PC-9 (cell line): ENCODE measurements around the gene GPER1. TPM values are rescaled to one million over a fixed set of nuclear protein-coding genes. Genes with fewer than 3 reads are reported as not detected.

Experiments
- BruUV-seq: library from RNA; stranded (reverse); fragments of 400-500 nt; replicated peaks from 2 replicates; lab custom pipeline; 2021; lab: Mats Ljungman, UMichigan
- CTCF ChIA-PET: fragments of 300-600 bp; sonication (Branson Sonifier 250); formaldehyde crosslinking; loops from one replicate; lab custom pipeline; 2022; ENCODE audit warnings: antibody characterized with exemption; lab: Charles Lee
- POLR2A ChIA-PET: fragments of 300-600 bp; sonication (Branson Sonifier 250); formaldehyde crosslinking; loops from one replicate; lab custom pipeline; 2022; ENCODE audit warnings: antibody characterized with exemption; ENCODE audit not compliant: unreplicated experiment; lab: Charles Lee
- DNase-seq, 2 experiments: peaks; one replicate each; pipeline versions ENCODE4 v3.0.0 to v3.0.0-alpha.2; 2015 to 2022; ENCODE audit warnings: mixed read lengths in 1 of 2
- H2AFZ ChIP-seq: fragments of 200-600 bp; sonication (generic); 2 replicates; pipeline ENCODE4 v1.8.1; 2017; ENCODE audit warnings: antibody characterized with exemption
- H3F3A ChIP-seq: fragments of 200-600 bp; sonication (generic); 2 replicates; pipeline ENCODE4 v1.8.1; 2017; ENCODE audit warnings: antibody characterized with exemption, mild to moderate bottlenecking, low read depth; ENCODE audit not compliant: insufficient read depth
- H3K27ac ChIP-seq: fragments of 200-600 bp; sonication (generic); 2 replicates; pipeline ENCODE4 v1.6.1; 2016; ENCODE audit warnings: mixed run types
- H3K27me3 ChIP-seq: fragments of 200-600 bp; sonication (generic); 2 replicates; pipeline ENCODE4 v1.6.1; 2016; ENCODE audit warnings: low read depth, mixed run types; ENCODE audit not compliant: insufficient read depth
- H3K36me3 ChIP-seq: fragments of 200-600 bp; sonication (generic); 2 replicates; pipeline ENCODE4 v1.6.1; 2016; ENCODE audit warnings: low read depth, mixed run types
- H3K4me1 ChIP-seq: fragments of 200-600 bp; sonication (generic); replicated peaks from 2 replicates; pipeline ENCODE4 v1.6.1; 2016; ENCODE audit warnings: mixed run types; ENCODE audit not compliant: insufficient read depth
- H3K4me2 ChIP-seq: fragments of 200-600 bp; sonication (generic); 2 replicates; pipeline ENCODE4 v1.6.1; 2017; ENCODE audit warnings: mixed run types
- H3K4me3 ChIP-seq: fragments of 200-600 bp; sonication (generic); 2 replicates; pipeline ENCODE4 v1.6.1; 2016; ENCODE audit warnings: mixed run types
- H3K79me2 ChIP-seq: fragments of 200-600 bp; sonication (generic); 2 replicates; pipeline ENCODE4 v1.6.1; 2017; ENCODE audit warnings: low read depth, mixed run types
- H3K9me2 ChIP-seq: fragments of 200-600 bp; sonication (generic); 2 replicates; pipeline ENCODE4 v1.8.1; 2017; ENCODE audit warnings: mild to moderate bottlenecking; ENCODE audit not compliant: insufficient read depth
- H3K9me3 ChIP-seq: fragments of 200-600 bp; sonication (generic); 2 replicates; pipeline ENCODE4 v1.8.1; 2016; ENCODE audit warnings: low read depth; ENCODE audit not compliant: insufficient read depth
- H4K20me1 ChIP-seq: fragments of 200-600 bp; sonication (generic); 2 replicates; pipeline ENCODE4 v1.8.1; 2017; ENCODE audit not compliant: insufficient read depth
- EZH2 ChIP-seq: fragments of 200-600 bp; sonication (generic); IDR thresholded peaks from 2 replicates; pipeline ENCODE4 v1.8.0; 2017; ENCODE audit warnings: antibody characterized with exemption, low read depth
- intact Hi-C: fragments of 100-400 bp; cut with micrococcal nuclease; formaldehyde crosslinking; loops from one replicate; pipeline ENCODE4 v1.10.0; 2022; ENCODE audit not compliant: unreplicated experiment
- total RNA-seq: library from RNA; stranded (reverse); gene quantifications from 2 replicates; pipeline ENCODE4 v1.2.3, GENCODE V29; 2021
- TF ChIP-seq, protein P1 (sequence below): fragments of 200-600 bp; sonication (generic); conservative IDR thresholded peaks from 2 replicates; pipeline ENCODE4 v1.6.1; 2017; ENCODE audit warnings: mixed run types, antibody characterized with exemption, mild to moderate bottlenecking, moderate library complexity

The GPER1 gene
- total RNA-seq, 1 experiment from 2014 or later = 0.37 TPM

DNA sequence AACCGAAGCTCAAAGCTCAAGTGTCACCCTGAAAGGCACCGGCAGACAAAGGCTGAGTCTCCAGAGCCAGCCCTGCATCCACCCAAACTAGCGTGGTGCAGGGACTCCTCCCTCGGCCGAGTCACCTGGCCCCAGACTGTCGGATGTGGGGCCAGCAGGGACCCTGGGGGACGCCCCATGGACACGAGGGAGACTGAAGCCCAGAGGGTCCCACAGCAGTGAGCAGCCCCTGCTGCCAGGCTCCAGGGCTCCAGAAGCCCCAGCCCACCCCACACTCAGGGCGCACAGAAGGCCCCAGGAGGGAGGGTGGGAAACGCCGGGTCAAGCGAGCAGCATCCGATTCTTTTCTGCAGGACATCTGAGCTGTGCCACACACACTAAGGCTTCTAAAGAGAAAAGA is 23.3 kb upstream of the GPER1 start:
- no peak overlapping the region for H2AFZ ChIP-seq
- H3K9me3 ChIP-seq = no peaks in the 10 kb centered on the region
- CTCF ChIA-PET = interaction anchor here (2.3 kb wide), 1 partner anchor 71 kb away, joined by 25 read pairs; no protein-coding TSS in a partner anchor
- no peaks in the 10 kb centered on the region for H3K9me2 ChIP-seq
- intact Hi-C loops = no loop called here
- H3K27ac ChIP-seq = no peak overlapping the region
- no peaks in the 10 kb centered on the region for H3K4me1 ChIP-seq
- H3K36me3 ChIP-seq = no peaks in the 10 kb centered on the region
- H4K20me1 ChIP-seq = peaks cover 20% of the 10 kb centered on the region
- H3K4me3 ChIP-seq = no peak overlapping the region
- POLR2A ChIA-PET = no interaction called here
- H3K79me2 ChIP-seq = no peaks in the 10 kb centered on the region
- no peak for DNase-seq
- no peaks in the 10 kb centered on the region for H3K27me3 ChIP-seq
- H3K4me2 ChIP-seq = no peak overlapping the region
- no peak for TF ChIP-seq EZH2
- TF ChIP-seq, protein P1, sequence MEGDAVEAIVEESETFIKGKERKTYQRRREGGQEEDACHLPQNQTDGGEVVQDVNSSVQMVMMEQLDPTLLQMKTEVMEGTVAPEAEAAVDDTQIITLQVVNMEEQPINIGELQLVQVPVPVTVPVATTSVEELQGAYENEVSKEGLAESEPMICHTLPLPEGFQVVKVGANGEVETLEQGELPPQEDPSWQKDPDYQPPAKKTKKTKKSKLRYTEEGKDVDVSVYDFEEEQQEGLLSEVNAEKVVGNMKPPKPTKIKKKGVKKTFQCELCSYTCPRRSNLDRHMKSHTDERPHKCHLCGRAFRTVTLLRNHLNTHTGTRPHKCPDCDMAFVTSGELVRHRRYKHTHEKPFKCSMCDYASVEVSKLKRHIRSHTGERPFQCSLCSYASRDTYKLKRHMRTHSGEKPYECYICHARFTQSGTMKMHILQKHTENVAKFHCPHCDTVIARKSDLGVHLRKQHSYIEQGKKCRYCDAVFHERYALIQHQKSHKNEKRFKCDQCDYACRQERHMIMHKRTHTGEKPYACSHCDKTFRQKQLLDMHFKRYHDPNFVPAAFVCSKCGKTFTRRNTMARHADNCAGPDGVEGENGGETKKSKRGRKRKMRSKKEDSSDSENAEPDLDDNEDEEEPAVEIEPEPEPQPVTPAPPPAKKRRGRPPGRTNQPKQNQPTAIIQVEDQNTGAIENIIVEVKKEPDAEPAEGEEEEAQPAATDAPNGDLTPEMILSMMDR = no peak
- no TSS peak for BruUV-seq
- H3F3A ChIP-seq = no peaks in the 10 kb centered on the region

DNA sequence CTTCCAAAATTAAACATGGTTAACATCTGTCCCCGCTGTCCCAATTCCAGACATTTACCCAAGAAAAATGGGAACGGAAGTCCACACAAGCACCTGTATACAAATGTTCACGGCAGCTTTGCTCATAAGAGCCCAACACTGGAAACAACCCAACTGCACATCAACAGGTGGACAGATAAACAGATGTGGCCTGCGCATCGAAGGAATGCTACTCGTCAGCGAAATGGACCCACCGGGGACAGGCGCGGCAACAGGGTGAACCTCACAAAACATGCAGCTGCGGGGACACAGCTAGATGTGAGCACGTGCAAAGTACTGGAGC is 22.7 kb upstream of the GPER1 start:
- H3F3A ChIP-seq = no peaks in the 10 kb centered on the region
- H3K9me3 ChIP-seq = no peaks in the 10 kb centered on the region
- no TSS peak for BruUV-seq
- peaks cover 20% of the 10 kb centered on the region for H4K20me1 ChIP-seq
- DNase-seq = no peak
- intact Hi-C loops = loop anchor here (1.0 kb wide), 2 partner anchors 72 to 111 kb away; no protein-coding TSS in a partner anchor
- TF ChIP-seq, protein P1 = no peak
- no peak for TF ChIP-seq EZH2
- ChIA-PET POLR2A (interaction anchor here (0.5 to 1.3 kb wide), 2 partner anchors 72 to 580 kb away, joined by 4 to 5 read pairs; no protein-coding TSS in a partner anchor), CTCF (interaction anchor here (0.6 to 2.3 kb wide), 7 partner anchors 20 to 233 kb away, joined by 3 to 25 read pairs (median 4); partner anchors contain the start of gene SUN1)
- H2AFZ ChIP-seq = no peak overlapping the region
- H3K4me1 ChIP-seq = no peaks in the 10 kb centered on the region
- no peaks in the 10 kb centered on the region for H3K9me2 ChIP-seq
- H3K79me2 ChIP-seq = no peaks in the 10 kb centered on the region
- H3K4me3 ChIP-seq = no peak overlapping the region
- H3K36me3 ChIP-seq = no peaks in the 10 kb centered on the region
- no peaks in the 10 kb centered on the region for H3K27me3 ChIP-seq
- no peak overlapping the region for H3K27ac ChIP-seq
- H3K4me2 ChIP-seq = no peak overlapping the region

DNA sequence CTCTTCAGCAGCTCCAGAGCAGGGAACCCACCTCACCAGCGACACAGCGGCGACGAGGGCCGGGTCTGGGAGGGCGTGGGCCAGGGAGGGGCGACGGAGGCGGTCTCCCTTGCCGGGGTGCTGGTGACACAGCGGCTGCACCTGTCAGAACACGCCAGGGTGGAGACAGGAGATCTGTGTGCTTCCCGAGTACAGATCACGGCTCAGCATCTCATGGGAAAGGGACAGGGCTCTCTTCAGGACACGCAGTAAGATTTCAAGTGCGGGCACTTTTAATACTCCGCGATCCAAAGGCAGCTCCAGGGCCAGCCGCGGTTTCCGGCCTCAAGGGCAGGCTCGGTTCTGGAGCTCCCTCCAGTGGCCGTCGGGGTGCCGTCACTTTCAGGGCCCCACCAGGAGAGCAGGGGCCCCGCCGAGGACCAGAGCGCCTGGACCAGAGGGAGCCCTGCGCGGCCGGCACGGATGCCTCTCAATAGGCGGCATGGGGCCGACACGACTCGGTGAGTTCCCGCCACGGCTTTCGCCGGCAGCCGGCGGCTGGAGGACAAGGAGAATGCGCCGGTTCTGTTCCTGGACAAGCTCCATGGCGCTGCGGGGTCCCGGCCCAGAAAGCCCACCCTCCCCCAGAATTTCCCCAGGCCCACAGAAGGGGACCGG is 22.2 kb upstream of the GPER1 start:
- BruUV-seq = no TSS peak
- H3K9me2 ChIP-seq = no peaks in the 10 kb centered on the region
- ChIA-PET CTCF (interaction anchor here (0.5 to 2.3 kb wide), 8 partner anchors 21 to 234 kb away, joined by 3 to 25 read pairs (median 4); partner anchors contain the start of gene SUN1), POLR2A (interaction anchor here (1.3 kb wide), 1 partner anchor 73 kb away, joined by 4 read pairs; no protein-coding TSS in a partner anchor)
- H2AFZ ChIP-seq = no peak overlapping the region
- intact Hi-C loops = loop anchor here (1.0 kb wide), 2 partner anchors 72 to 111 kb away; no protein-coding TSS in a partner anchor
- no peaks in the 10 kb centered on the region for H3K9me3 ChIP-seq
- no peak overlapping the region for H3K27ac ChIP-seq
- H3K79me2 ChIP-seq = no peaks in the 10 kb centered on the region
- no peak overlapping the region for H3K4me3 ChIP-seq
- H3K4me2 ChIP-seq = no peak overlapping the region
- H3F3A ChIP-seq = peaks cover 4% of the 10 kb centered on the region
- peaks cover 20% of the 10 kb centered on the region for H4K20me1 ChIP-seq
- no peak for TF ChIP-seq EZH2
- TF ChIP-seq, protein P1 = peak; percentile 80
- DNase-seq = peak in 1 of 2 experiments; percentile 82
- H3K4me1 ChIP-seq = no peaks in the 10 kb centered on the region
- H3K36me3 ChIP-seq = no peaks in the 10 kb centered on the region
- no peaks in the 10 kb centered on the region for H3K27me3 ChIP-seq
